Measurements from ENCODE around the gene PGP. TPM values are rescaled to one million over a fixed set of nuclear protein-coding genes. Genes with fewer than 3 reads are reported as not detected.

The PGP gene
- total RNA-seq, 1 donor, result 14.1 TPM

GRCh38 chr16:2200313-2200712 is 14.3 kb downstream of the PGP start:
- peaks cover 6% of the 10 kb centered on the region for H3K4me1 ChIP-seq (ENCODE audit: insufficient read depth, low read length)
- H3K27me3 ChIP-seq (ENCODE audit: insufficient read depth, low read length), result peaks cover 36% of the 10 kb centered on the region
- TF ChIP-seq CTCF (IDR thresholded peaks at IDR 0.05; ENCODE audit: extremely low read depth, low read depth, low read length), result no peak
- no peaks in the 10 kb centered on the region for H4K20me1 ChIP-seq (ENCODE audit: insufficient read depth, low read length)
- H3K4me2 ChIP-seq (ENCODE audit: insufficient read depth, low read length), result no peak overlapping the region
- no peaks in the 10 kb centered on the region for H3K9me3 ChIP-seq (ENCODE audit: low read depth, low read length)
- H3K79me2 ChIP-seq (ENCODE audit: insufficient read depth, low read length), result no peaks in the 10 kb centered on the region
- H3K4me3 ChIP-seq (ENCODE audit: insufficient read depth, low read length), result no peak overlapping the region
- H3K27ac ChIP-seq (ENCODE audit: low read depth, low read length), result no peak overlapping the region
- DNase-seq (ENCODE audit: insufficient read length, low spot score, missing footprints), result no peak
- no peak overlapping the region for H2AFZ ChIP-seq (ENCODE audit: low read length)
- H3K36me3 ChIP-seq (ENCODE audit: insufficient read depth, low read length), result no peaks in the 10 kb centered on the region

GRCh38 chr16:2199621-2200139 is 15.0 kb downstream of the PGP start:
- H3K4me3 ChIP-seq (ENCODE audit: insufficient read depth, low read length), result no peak overlapping the region
- no peaks in the 10 kb centered on the region for H3K36me3 ChIP-seq (ENCODE audit: insufficient read depth, low read length)
- peaks cover 3% of the 10 kb centered on the region for H3K4me1 ChIP-seq (ENCODE audit: insufficient read depth, low read length)
- no peak overlapping the region for H3K4me2 ChIP-seq (ENCODE audit: insufficient read depth, low read length)
- no peaks in the 10 kb centered on the region for H4K20me1 ChIP-seq (ENCODE audit: insufficient read depth, low read length)
- peak; percentile 82 for DNase-seq (ENCODE audit: insufficient read length, low spot score, missing footprints)
- H3K27me3 ChIP-seq (ENCODE audit: insufficient read depth, low read length), result peaks cover 43% of the 10 kb centered on the region
- no peaks in the 10 kb centered on the region for H3K9me3 ChIP-seq (ENCODE audit: low read depth, low read length)
- no peaks in the 10 kb centered on the region for H3K79me2 ChIP-seq (ENCODE audit: insufficient read depth, low read length)
- no peak overlapping the region for H2AFZ ChIP-seq (ENCODE audit: low read length)
- H3K27ac ChIP-seq (ENCODE audit: low read depth, low read length), result no peak overlapping the region
- no peak for TF ChIP-seq CTCF (IDR thresholded peaks at IDR 0.05; ENCODE audit: extremely low read depth, low read depth, low read length)

GRCh38 chr16:2199095-2199494 is 15.5 kb downstream of the PGP start:
- Histone ChIP-seq H3K4me1 (ENCODE audit: insufficient read depth, low read length) (no peaks in the 10 kb centered on the region), H3K36me3 (ENCODE audit: insufficient read depth, low read length) (no peaks in the 10 kb centered on the region), H3K9me3 (ENCODE audit: low read depth, low read length) (no peaks in the 10 kb centered on the region), H4K20me1 (ENCODE audit: insufficient read depth, low read length) (no peaks in the 10 kb centered on the region), H2AFZ (ENCODE audit: low read length) (no peak overlapping the region), H3K27me3 (ENCODE audit: insufficient read depth, low read length) (peaks cover 49% of the 10 kb centered on the region), H3K4me2 (ENCODE audit: insufficient read depth, low read length) (no peak overlapping the region), H3K27ac (ENCODE audit: low read depth, low read length) (no peak overlapping the region), H3K4me3 (ENCODE audit: insufficient read depth, low read length) (no peak overlapping the region), H3K79me2 (ENCODE audit: insufficient read depth, low read length) (no peaks in the 10 kb centered on the region)
- TF ChIP-seq CTCF (IDR thresholded peaks at IDR 0.05; ENCODE audit: extremely low read depth, low read depth, low read length), result no peak
- no peak for DNase-seq (ENCODE audit: insufficient read length, low spot score, missing footprints)

- H3K27me3 ChIP-seq (ENCODE audit: insufficient read depth, low read length), result peaks cover 55% of the 10 kb centered on the region
- no peak overlapping the region for H2AFZ ChIP-seq (ENCODE audit: low read length)
- DNase-seq (ENCODE audit: insufficient read length, low spot score, missing footprints), result no peak
- no peak overlapping the region for H3K4me3 ChIP-seq (ENCODE audit: insufficient read depth, low read length)
- H3K4me2 ChIP-seq (ENCODE audit: insufficient read depth, low read length), result no peak overlapping the region
- H3K36me3 ChIP-seq (ENCODE audit: insufficient read depth, low read length), result no peaks in the 10 kb centered on the region
- no peaks in the 10 kb centered on the region for H3K4me1 ChIP-seq (ENCODE audit: insufficient read depth, low read length)
- H3K9me3 ChIP-seq (ENCODE audit: low read depth, low read length), result no peaks in the 10 kb centered on the region
- no peak overlapping the region for H3K27ac ChIP-seq (ENCODE audit: low read depth, low read length)
- TF ChIP-seq CTCF (IDR thresholded peaks at IDR 0.05; ENCODE audit: extremely low read depth, low read depth, low read length), result no peak
- no peaks in the 10 kb centered on the region for H3K79me2 ChIP-seq (ENCODE audit: insufficient read depth, low read length)
- H4K20me1 ChIP-seq (ENCODE audit: insufficient read depth, low read length), result no peaks in the 10 kb centered on the region
Measured at GRCh38 chr16:2198283-2198682, 16.4 kb downstream of the PGP start.

All from osteoblast (primary cell).